Measurements from ENCODE around the gene C2orf81. TPM values are rescaled to one million over a fixed set of nuclear protein-coding genes. Genes with fewer than 3 reads are reported as not detected.

Gene C2orf81
- total RNA-seq, 4 donors from 2014 or later: 0.88 to 1.4 TPM; not detected in 2

GRCh38 chr2:74375838-74376237, 45.6 kb downstream of the C2orf81 start:
- no peak for TF ChIP-seq CTCF (IDR thresholded peaks at IDR 0.05; ENCODE audit: low read depth)

- TF ChIP-seq CTCF (IDR thresholded peaks at IDR 0.05; ENCODE audit: low read depth): no peak
These were observed 46.8 kb downstream of the C2orf81 start for GRCh38 chr2:74374509-74375205.

- TF ChIP-seq CTCF (IDR thresholded peaks at IDR 0.05; ENCODE audit: low read depth): no peak
These were observed 47.4 kb downstream of the C2orf81 start for GRCh38 chr2:74373985-74374384.

GRCh38 chr2:74373221-74373676, 48.2 kb downstream of the C2orf81 start:
- TF ChIP-seq CTCF (IDR thresholded peaks at IDR 0.05; ENCODE audit: low read depth): no peak

GRCh38 chr2:74372674-74373073, 48.7 kb downstream of the C2orf81 start:
- TF ChIP-seq CTCF (IDR thresholded peaks at IDR 0.05; ENCODE audit: low read depth): no peak

GRCh38 chr2:74371421-74371820, 50.0 kb downstream of the C2orf81 start:
- no peak for TF ChIP-seq CTCF (IDR thresholded peaks at IDR 0.05; ENCODE audit: low read depth)

- TF ChIP-seq CTCF (IDR thresholded peaks at IDR 0.05; ENCODE audit: low read depth): no peak
These were observed 51.4 kb downstream of the C2orf81 start for GRCh38 chr2:74369976-74370375.
